Activated CD4-positive, alpha-beta T cell treated with anti-CD3 and anti-CD28 coated beads, Interleukin-2, amount 50 U/mL, for 24 hours (primary cell): ENCODE measurements around the gene RNU2-63P.
"Not testable (repeated sequence)": the region's sequence is repeated elsewhere in the genome, so short reads cannot be mapped to it uniquely, and the experiment has no call there.

Experiments
- DNase-seq, 2 donors: peaks; one replicate each; pipeline ENCODE4 v3.0.0-alpha.2; 2020; ENCODE audit warnings: low read depth in 1 of 2, low spot score in 1 of 2

RNU2-63P gene

GRCh38 chr2:87987473-87987872 is 28.9 kb downstream of the RNU2-63P start:
- DNase-seq: not testable (repeated sequence)

- DNase-seq: not testable (repeated sequence)
Observed at GRCh38 chr2:87985902-87986301, 30.4 kb downstream of the RNU2-63P start.

- DNase-seq: not testable (repeated sequence)
Observed at GRCh38 chr2:87981182-87981581, 35.2 kb downstream of the RNU2-63P start.

- DNase-seq: not testable (repeated sequence)
Observed at GRCh38 chr2:87972385-87972784, 44.0 kb downstream of the RNU2-63P start.
